Activated CD4-positive, alpha-beta T cell treated with anti-CD3 and anti-CD28 coated beads, Interleukin-2, amount 10 ng/mL, durations not matched to agents 7 days and 5 days (primary cell): ENCODE measurements around the gene BBLN. TPM values are rescaled to one million over a fixed set of nuclear protein-coding genes. Genes with fewer than 3 reads are reported as not detected.

Source experiments
- CTCF ChIA-PET: fragments of 350-600 bp; sonication (Branson Sonifier 250); formaldehyde crosslinking; loops from one replicate; lab custom pipeline; 2021; ENCODE audit warnings: antibody characterized with exemption; lab: Charles Lee
- POLR2A ChIA-PET: fragments of 350-600 bp; sonication (Branson Sonifier 250); formaldehyde crosslinking; loops from one replicate; lab custom pipeline; 2021; ENCODE audit warnings: antibody characterized with exemption; lab: Charles Lee
- DNase-seq: peaks from one replicate; pipeline ENCODE4 v3.0.0-alpha.2; 2020
- H3K27ac Mint-ChIP-seq: one replicate; pipeline ENCODE4 v1.8.0; 2021; ENCODE audit warnings: mild to moderate bottlenecking, moderate library complexity, mixed read lengths
- H3K27me3 Mint-ChIP-seq: one replicate; pipeline ENCODE4 v1.8.0; 2021; ENCODE audit warnings: mixed read lengths
- H3K36me3 Mint-ChIP-seq: one replicate; pipeline ENCODE4 v1.8.0; 2021; ENCODE audit warnings: low read depth, mixed read lengths
- H3K4me1 Mint-ChIP-seq: one replicate; pipeline ENCODE4 v1.8.0; 2021; ENCODE audit warnings: mixed read lengths
- H3K4me3 Mint-ChIP-seq: one replicate; pipeline ENCODE4 v1.8.0; 2021; ENCODE audit warnings: mild to moderate bottlenecking, moderate library complexity, mixed read lengths
- H3K9me3 Mint-ChIP-seq: one replicate; pipeline ENCODE4 v1.8.0; 2021; ENCODE audit warnings: mixed read lengths
- total RNA-seq, 2 experiments: library from RNA; stranded (reverse); gene quantifications; one replicate each; pipeline ENCODE4 v1.2.3, GENCODE V29; 2021

BBLN gene
- total RNA-seq, 2 experiments from 2014 or later = 92.5 to 94.2 TPM

- Mint-ChIP-seq H3K9me3 (no peaks in the 10 kb centered on the region), H3K27ac (peak overlapping the region; percentile 85), H3K4me3 (no peak overlapping the region), H3K4me1 (peaks cover 19% of the 10 kb centered on the region), H3K27me3 (no peaks in the 10 kb centered on the region), H3K36me3 (no peaks in the 10 kb centered on the region)
- POLR2A ChIA-PET = no interaction called here
- DNase-seq = peak; percentile 66
- CTCF ChIA-PET = no interaction called here
These were observed 18.0 kb upstream of the BBLN start for GRCh38 chr9:128142061-128142460.

DNA sequence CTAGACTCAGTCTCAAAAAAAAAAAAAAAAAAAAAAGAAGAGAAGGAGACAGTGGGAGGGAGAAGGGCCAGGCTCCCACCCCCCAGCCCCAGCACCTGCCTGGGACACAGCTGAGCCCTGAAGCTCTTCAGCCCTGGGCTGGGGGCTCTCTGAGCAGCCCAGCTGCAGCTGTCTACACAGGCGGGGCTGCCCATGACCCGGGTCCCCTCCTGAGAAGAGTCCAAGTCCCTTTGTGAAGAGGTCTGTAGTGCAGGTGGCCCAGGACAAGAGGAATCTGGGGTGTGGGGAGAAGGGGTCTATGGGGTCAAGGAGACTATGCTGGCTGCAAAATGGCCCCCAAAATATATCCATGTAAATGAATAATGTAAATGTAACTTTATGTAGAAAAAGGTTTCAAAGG, 17.5 kb upstream of the BBLN start:
- no peak overlapping the region for H3K4me3 Mint-ChIP-seq
- POLR2A ChIA-PET = no interaction called here
- CTCF ChIA-PET = no interaction called here
- H3K27ac Mint-ChIP-seq = peak overlapping the region; percentile 85
- DNase-seq = no peak
- H3K9me3 Mint-ChIP-seq = no peaks in the 10 kb centered on the region
- H3K36me3 Mint-ChIP-seq = no peaks in the 10 kb centered on the region
- H3K27me3 Mint-ChIP-seq = no peaks in the 10 kb centered on the region
- H3K4me1 Mint-ChIP-seq = peaks cover 19% of the 10 kb centered on the region

GRCh38 chr9:128143525-128144238, 16.4 kb upstream of the BBLN start:
- POLR2A ChIA-PET = no interaction called here
- Mint-ChIP-seq H3K27ac (peak overlapping the region; percentile 47), H3K36me3 (no peaks in the 10 kb centered on the region), H3K4me3 (no peak overlapping the region), H3K27me3 (no peaks in the 10 kb centered on the region), H3K4me1 (peaks cover 19% of the 10 kb centered on the region), H3K9me3 (no peaks in the 10 kb centered on the region)
- DNase-seq = no peak
- CTCF ChIA-PET = interaction anchor here (0.8 kb wide), 1 partner anchor 274 kb away, joined by 4 read pairs; no protein-coding TSS in a partner anchor

GRCh38 chr9:128144239-128145181, 15.6 kb upstream of the BBLN start:
- Mint-ChIP-seq H3K9me3 (no peaks in the 10 kb centered on the region), H3K4me1 (peaks cover 19% of the 10 kb centered on the region), H3K36me3 (no peaks in the 10 kb centered on the region), H3K27ac (peak overlapping the region; percentile 57), H3K4me3 (no peak overlapping the region), H3K27me3 (no peaks in the 10 kb centered on the region)
- no peak for DNase-seq
- ChIA-PET CTCF (interaction anchor here (0.8 kb wide), 1 partner anchor 274 kb away, joined by 4 read pairs; no protein-coding TSS in a partner anchor), POLR2A (no interaction called here)

GRCh38 chr9:128145536-128145935, 14.5 kb upstream of the BBLN start:
- Mint-ChIP-seq H3K27ac (no peak overlapping the region), H3K4me3 (no peak overlapping the region), H3K9me3 (no peaks in the 10 kb centered on the region), H3K27me3 (no peaks in the 10 kb centered on the region), H3K4me1 (peaks cover 23% of the 10 kb centered on the region), H3K36me3 (no peaks in the 10 kb centered on the region)
- ChIA-PET CTCF (no interaction called here), POLR2A (no interaction called here)
- DNase-seq = no peak

DNA sequence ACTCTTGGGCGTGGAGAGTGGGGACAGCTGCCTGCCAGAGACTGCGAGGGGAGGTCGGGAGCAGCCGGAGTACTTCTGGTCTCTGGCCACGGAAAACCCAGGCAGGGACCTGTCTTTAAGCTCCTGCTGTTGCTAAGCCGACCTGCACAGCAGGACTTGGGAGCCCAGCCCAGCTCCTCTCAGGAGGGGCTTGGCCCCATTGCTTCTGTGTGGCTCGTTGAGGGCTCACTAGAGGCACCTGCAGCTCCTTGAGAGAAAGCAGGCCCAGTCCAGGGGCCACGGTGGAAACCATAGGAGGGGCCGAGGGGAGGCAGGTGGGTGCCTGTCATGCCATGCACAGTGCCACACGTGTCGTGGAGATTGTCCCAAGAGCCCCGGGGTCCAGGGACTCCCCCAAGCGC, 14.1 kb upstream of the BBLN start:
- peaks cover 23% of the 10 kb centered on the region for H3K4me1 Mint-ChIP-seq
- H3K9me3 Mint-ChIP-seq = no peaks in the 10 kb centered on the region
- H3K4me3 Mint-ChIP-seq = no peak overlapping the region
- H3K36me3 Mint-ChIP-seq = no peaks in the 10 kb centered on the region
- ChIA-PET CTCF (no interaction called here), POLR2A (no interaction called here)
- no peak overlapping the region for H3K27ac Mint-ChIP-seq
- H3K27me3 Mint-ChIP-seq = no peaks in the 10 kb centered on the region
- DNase-seq = no peak

GRCh38 chr9:128146591-128147120, 13.4 kb upstream of the BBLN start:
- POLR2A ChIA-PET = no interaction called here
- DNase-seq = no peak
- no peaks in the 10 kb centered on the region for H3K27me3 Mint-ChIP-seq
- CTCF ChIA-PET = interaction anchor here (0.6 kb wide), 1 partner anchor 23 kb away, joined by 3 read pairs; no protein-coding TSS in a partner anchor
- no peak overlapping the region for H3K4me3 Mint-ChIP-seq
- H3K27ac Mint-ChIP-seq = no peak overlapping the region
- H3K9me3 Mint-ChIP-seq = no peaks in the 10 kb centered on the region
- peaks cover 22% of the 10 kb centered on the region for H3K4me1 Mint-ChIP-seq
- H3K36me3 Mint-ChIP-seq = no peaks in the 10 kb centered on the region

- Mint-ChIP-seq H3K9me3 (no peaks in the 10 kb centered on the region), H3K27me3 (no peaks in the 10 kb centered on the region), H3K36me3 (no peaks in the 10 kb centered on the region), H3K4me1 (peaks cover 5% of the 10 kb centered on the region), H3K27ac (no peak overlapping the region), H3K4me3 (no peak overlapping the region)
- POLR2A ChIA-PET = no interaction called here
- CTCF ChIA-PET = interaction anchor here (1.9 kb wide), 1 partner anchor 10 kb away, joined by 5 read pairs; no protein-coding TSS in a partner anchor
- no peak for DNase-seq
These were observed 11.5 kb upstream of the BBLN start for GRCh38 chr9:128148509-128149000.

- CTCF ChIA-PET = interaction anchor here (0.6 to 1.9 kb wide), 2 partner anchors 9 to 777 kb away, joined by 3 to 5 read pairs; no protein-coding TSS in a partner anchor
- no peak within 1 kb of the TSS for H3K27ac Mint-ChIP-seq
- DNase-seq = no peak
- no peaks in the 10 kb centered on the region for H3K9me3 Mint-ChIP-seq
- POLR2A ChIA-PET = no interaction called here
- H3K36me3 Mint-ChIP-seq = no peaks in the 10 kb centered on the region
- H3K27me3 Mint-ChIP-seq = no peaks in the 10 kb centered on the region
- H3K4me3 Mint-ChIP-seq = no peak within 1 kb of the TSS
- H3K4me1 Mint-ChIP-seq = peaks cover 4% of the 10 kb centered on the region
These were observed 10.9 kb upstream of the BBLN start, which contains the start of gene LCN2 for GRCh38 chr9:128149001-128149701. Gene LCN2 (plus strand): TSS chr9:128149453. CDS start chr9:128149526, 73 bp downstream.

DNA sequence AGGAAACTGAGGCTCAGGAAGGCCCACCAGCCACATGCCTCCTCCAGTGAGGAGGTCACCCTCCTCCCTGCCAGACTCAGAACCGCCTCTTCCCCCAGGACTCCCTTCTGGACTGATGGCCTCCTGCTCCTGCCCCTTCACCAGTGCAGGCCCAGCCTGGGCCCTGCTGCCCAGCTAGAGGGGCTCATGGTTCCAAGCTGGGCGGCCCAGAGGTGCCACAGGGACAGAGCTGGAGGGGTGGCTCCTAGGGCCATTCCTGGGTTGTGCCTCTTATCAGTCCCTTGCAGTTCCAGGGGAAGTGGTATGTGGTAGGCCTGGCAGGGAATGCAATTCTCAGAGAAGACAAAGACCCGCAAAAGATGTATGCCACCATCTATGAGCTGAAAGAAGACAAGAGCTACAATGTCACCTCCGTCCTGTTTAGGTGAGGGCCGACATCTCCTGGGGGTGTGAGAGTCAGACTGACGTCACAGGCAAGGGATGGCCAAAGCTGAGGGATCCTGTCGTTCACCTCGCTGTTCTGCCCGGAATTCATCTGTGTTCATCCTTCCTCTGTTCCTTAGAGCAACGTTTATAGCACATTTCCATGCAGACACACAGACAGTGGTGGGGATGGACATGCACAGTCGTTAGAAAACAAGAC, 10.0 kb upstream of the BBLN start:
- no peaks in the 10 kb centered on the region for H3K36me3 Mint-ChIP-seq
- peaks cover 4% of the 10 kb centered on the region for H3K4me1 Mint-ChIP-seq
- ChIA-PET POLR2A (no interaction called here), CTCF (interaction anchor here (0.5 to 1.9 kb wide), 6 partner anchors 9 to 777 kb away, joined by 3 to 5 read pairs (median 3); no protein-coding TSS in a partner anchor)
- H3K27me3 Mint-ChIP-seq = no peaks in the 10 kb centered on the region
- no peaks in the 10 kb centered on the region for H3K9me3 Mint-ChIP-seq
- no peak overlapping the region for H3K4me3 Mint-ChIP-seq
- no peak overlapping the region for H3K27ac Mint-ChIP-seq
- DNase-seq = no peak

GRCh38 chr9:128150594-128151308, 9.3 kb upstream of the BBLN start:
- Mint-ChIP-seq H3K36me3 (no peaks in the 10 kb centered on the region), H3K27me3 (peaks cover 3% of the 10 kb centered on the region), H3K9me3 (no peaks in the 10 kb centered on the region), H3K4me3 (no peak overlapping the region), H3K4me1 (peaks cover 4% of the 10 kb centered on the region), H3K27ac (no peak overlapping the region)
- peak; percentile 20 for DNase-seq
- ChIA-PET POLR2A (no interaction called here), CTCF (interaction anchor here (0.5 to 1.3 kb wide), 5 partner anchors 14 to 269 kb away, joined by 3 to 4 read pairs (median 3); no protein-coding TSS in a partner anchor)
